Breast epithelium (tissue), 4 donors: ENCODE results near the gene SNRNP25. TPM values are rescaled to one million over a fixed set of nuclear protein-coding genes. Genes with fewer than 3 reads are reported as not detected.

Experiments used
- DNase-seq, 2 donors: peaks; one replicate each; pipeline ENCODE4 v3.0.0-alpha.2; 2019; ENCODE audit warnings: low spot score in 2 of 2
- H3K27ac ChIP-seq, 2 donors: fragments of 200-600 bp; sonication (generic) in 1 of 2; one replicate each; pipeline ENCODE4 v1.5.1; 2016 to 2019; ENCODE audit warnings: mild to moderate bottlenecking in 1 of 2
- H3K27me3 ChIP-seq, 2 donors: fragments of 200-600 bp; sonication (generic) in 1 of 2; one replicate each; pipeline versions ENCODE4 v1.5.1 to v1.6.0; 2017 to 2019; ENCODE audit warnings: control low read depth in 1 of 2, mild to moderate bottlenecking in 1 of 2
- H3K36me3 ChIP-seq: fragments of 200-600 bp; one replicate; pipeline ENCODE4 v1.5.1; 2019
- H3K4me1 ChIP-seq, 2 donors: fragments of 200-600 bp; sonication (generic); one replicate each; pipeline ENCODE4 v1.5.1; 2016 to 2019; ENCODE audit warnings: control low read depth in 1 of 2
- H3K4me3 ChIP-seq, 3 donors: fragments of 200-600 bp; sonication (generic); 1 replicate in 2 of 3; 2 replicates in 1 of 3; pipeline ENCODE4 v1.5.1; 2016 to 2019; ENCODE audit warnings: mild to moderate bottlenecking in 3 of 3, moderate library complexity in 2 of 3
- H3K9me3 ChIP-seq, 2 donors: fragments of 200-600 bp; sonication (generic) in 1 of 2; one replicate each; pipeline ENCODE4 v1.5.1; 2016 to 2019; ENCODE audit warnings: control low read depth in 1 of 2
- POLR2A ChIP-seq: fragments of 450-650 bp; IDR thresholded peaks from one replicate; pipeline ENCODE4 v1.6.1; 2016; ENCODE audit warnings: antibody characterized with exemption, mild to moderate bottlenecking, moderate library complexity
- POLR2AphosphoS5 ChIP-seq, 3 donors: sonication (generic); formaldehyde crosslinking; IDR thresholded peaks; one replicate each; pipeline ENCODE4 v1.6.1; 2017; ENCODE audit warnings: antibody characterized with exemption in 3 of 3
- intact Hi-C: fragments of 100-400 bp; cut with DNase I; formaldehyde crosslinking; loops from one replicate; pipeline ENCODE4 v1.15.1; 2023; ENCODE audit warnings: low total_unique reads
- total RNA-seq, 3 donors: library from RNA; depleted of rRNA; stranded (reverse); fragments of >200 nt; gene quantifications; one replicate each; pipeline ENCODE4 v1.1.0, GENCODE V29; 2016
- TF ChIP-seq, protein P1 (sequence below), 3 donors: fragments of 450-650 bp; IDR thresholded peaks; one replicate each; pipeline ENCODE4 v1.5.1; 2016 to 2017; ENCODE audit warnings: antibody characterized with exemption in 3 of 3, mild to moderate bottlenecking in 3 of 3, moderate library complexity in 3 of 3

Gene SNRNP25
- total RNA-seq, 3 donors from 2014 or later, result 17.4 to 23.9 (median 17.9) TPM

DNA sequence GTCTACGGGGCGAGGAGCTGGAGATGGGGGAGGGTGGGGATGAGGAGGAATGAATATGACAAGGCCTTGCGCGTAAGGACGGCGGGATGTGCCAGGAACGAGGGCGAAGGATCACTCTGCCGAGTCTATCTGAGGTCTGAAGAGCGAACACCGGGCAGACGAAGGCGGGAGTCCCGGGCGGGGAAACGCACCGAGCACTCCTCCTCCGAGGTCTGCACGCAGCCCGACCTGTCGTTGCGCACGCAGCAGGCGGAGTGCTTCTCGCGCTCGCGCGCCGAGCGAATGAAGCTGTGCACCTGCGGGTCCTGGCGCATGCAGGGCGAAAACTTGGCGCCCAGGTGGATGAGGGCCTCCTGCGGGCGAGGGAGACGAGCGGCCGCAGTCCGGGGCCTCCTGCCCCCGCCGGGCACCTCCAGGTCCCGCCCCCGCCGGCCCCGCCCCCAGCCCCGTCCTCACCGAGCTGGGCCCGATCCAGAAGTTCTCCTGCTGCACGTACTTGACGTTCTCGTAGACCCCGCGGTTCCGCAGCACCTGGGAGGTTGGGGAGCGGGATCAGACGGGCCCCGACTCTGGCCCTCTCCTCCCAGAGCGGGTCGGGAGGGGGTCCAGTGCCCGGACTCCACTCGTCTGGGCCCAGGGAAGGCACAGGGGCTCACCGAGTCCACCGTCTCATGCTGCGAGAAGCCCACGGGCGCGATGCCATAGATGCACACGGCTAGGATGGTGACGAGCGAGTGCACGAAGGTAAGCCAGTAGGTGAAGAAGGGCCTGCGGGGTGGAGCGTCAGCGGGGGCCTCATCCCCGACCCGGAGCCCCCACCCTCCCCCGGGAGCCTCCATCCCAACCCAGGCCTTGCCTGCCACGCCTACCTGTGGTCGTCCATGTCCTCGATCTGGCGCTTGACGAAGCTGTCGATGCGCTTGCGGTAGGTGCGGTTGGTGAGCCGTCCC, 7.6 kb downstream of the SNRNP25 start:
- no peak overlapping the region for H3K4me3 ChIP-seq
- intact Hi-C loops, result no loop called here
- peaks cover 12% of the 10 kb centered on the region for H3K36me3 ChIP-seq
- DNase-seq, result no peak
- TF ChIP-seq POLR2AphosphoS5 (IDR thresholded peaks at IDR 0.05), result no peak
- TF ChIP-seq, protein P1, sequence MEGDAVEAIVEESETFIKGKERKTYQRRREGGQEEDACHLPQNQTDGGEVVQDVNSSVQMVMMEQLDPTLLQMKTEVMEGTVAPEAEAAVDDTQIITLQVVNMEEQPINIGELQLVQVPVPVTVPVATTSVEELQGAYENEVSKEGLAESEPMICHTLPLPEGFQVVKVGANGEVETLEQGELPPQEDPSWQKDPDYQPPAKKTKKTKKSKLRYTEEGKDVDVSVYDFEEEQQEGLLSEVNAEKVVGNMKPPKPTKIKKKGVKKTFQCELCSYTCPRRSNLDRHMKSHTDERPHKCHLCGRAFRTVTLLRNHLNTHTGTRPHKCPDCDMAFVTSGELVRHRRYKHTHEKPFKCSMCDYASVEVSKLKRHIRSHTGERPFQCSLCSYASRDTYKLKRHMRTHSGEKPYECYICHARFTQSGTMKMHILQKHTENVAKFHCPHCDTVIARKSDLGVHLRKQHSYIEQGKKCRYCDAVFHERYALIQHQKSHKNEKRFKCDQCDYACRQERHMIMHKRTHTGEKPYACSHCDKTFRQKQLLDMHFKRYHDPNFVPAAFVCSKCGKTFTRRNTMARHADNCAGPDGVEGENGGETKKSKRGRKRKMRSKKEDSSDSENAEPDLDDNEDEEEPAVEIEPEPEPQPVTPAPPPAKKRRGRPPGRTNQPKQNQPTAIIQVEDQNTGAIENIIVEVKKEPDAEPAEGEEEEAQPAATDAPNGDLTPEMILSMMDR (IDR thresholded peaks at IDR 0.05), result no peak
- TF ChIP-seq POLR2A, result no peak
- peaks cover 0 to 6% of the 10 kb centered on the region in 2 donors for H3K4me1 ChIP-seq
- H3K9me3 ChIP-seq, result no peaks in the 10 kb centered on the region
- H3K27me3 ChIP-seq, result no peaks in the 10 kb centered on the region
- H3K27ac ChIP-seq, result no peak overlapping the region

GRCh38 chr16:61879-62281, 8.3 kb downstream of the SNRNP25 start:
- H3K4me1 ChIP-seq, result peaks cover 0 to 6% of the 10 kb centered on the region in 2 donors
- intact Hi-C loops, result no loop called here
- H3K27ac ChIP-seq, result no peak overlapping the region
- H3K27me3 ChIP-seq, result no peaks in the 10 kb centered on the region
- peaks cover 12% of the 10 kb centered on the region for H3K36me3 ChIP-seq
- no peak overlapping the region for H3K4me3 ChIP-seq
- no peak for DNase-seq
- TF ChIP-seq, protein P1 (IDR thresholded peaks at IDR 0.05), result no peak
- no peak for TF ChIP-seq POLR2AphosphoS5 (IDR thresholded peaks at IDR 0.05)
- TF ChIP-seq POLR2A, result no peak
- no peaks in the 10 kb centered on the region for H3K9me3 ChIP-seq

DNA sequence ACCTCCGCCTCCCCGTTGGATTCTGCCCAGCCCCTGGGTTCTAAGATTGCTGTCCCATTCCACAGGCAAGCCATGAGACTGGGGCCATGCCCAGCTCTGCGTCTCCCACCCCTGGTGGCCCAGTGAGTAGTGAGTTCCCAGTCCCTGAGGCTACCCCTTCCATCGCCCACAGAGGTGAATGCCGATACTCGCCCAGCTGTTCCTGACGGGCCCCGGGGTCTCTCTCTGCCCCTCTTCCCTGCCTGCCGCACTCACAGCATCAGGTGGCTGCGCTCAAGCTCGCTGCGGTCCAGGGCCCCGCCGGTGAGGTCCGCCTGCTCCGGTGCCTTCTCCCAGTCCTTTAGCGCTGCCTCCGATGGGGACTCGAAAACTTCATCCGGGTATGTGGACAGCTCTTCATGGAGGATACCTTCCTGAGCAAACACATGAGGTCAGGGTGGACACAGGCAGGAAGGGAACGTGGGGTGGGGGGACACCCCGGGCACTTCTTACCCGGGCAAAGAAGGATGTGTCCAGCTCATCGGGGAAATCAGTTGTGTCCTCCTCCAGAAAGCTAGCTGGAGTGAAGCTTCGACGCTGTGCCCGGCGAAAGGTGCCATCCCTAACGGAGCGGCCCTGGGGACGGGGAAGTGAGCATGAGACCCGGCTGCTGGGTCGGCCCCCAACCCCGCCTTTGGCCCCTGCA, 8.8 kb downstream of the SNRNP25 start:
- DNase-seq, result no peak
- H3K9me3 ChIP-seq, result no peaks in the 10 kb centered on the region
- H3K27ac ChIP-seq, result no peak overlapping the region
- TF ChIP-seq POLR2AphosphoS5 (IDR thresholded peaks at IDR 0.05), result no peak
- TF ChIP-seq, protein P1 (IDR thresholded peaks at IDR 0.05), result no peak
- TF ChIP-seq POLR2A, result no peak
- H3K27me3 ChIP-seq, result no peaks in the 10 kb centered on the region
- no peak overlapping the region for H3K4me3 ChIP-seq
- H3K36me3 ChIP-seq, result peaks cover 12% of the 10 kb centered on the region
- peaks cover 1 to 6% of the 10 kb centered on the region in 2 donors for H3K4me1 ChIP-seq
- intact Hi-C loops, result no loop called here

GRCh38 chr16:62968-63391, 9.4 kb downstream of the SNRNP25 start:
- H3K9me3 ChIP-seq, result no peaks in the 10 kb centered on the region
- TF ChIP-seq POLR2AphosphoS5 (IDR thresholded peaks at IDR 0.05), result no peak
- no peak for TF ChIP-seq POLR2A
- TF ChIP-seq, protein P1 (IDR thresholded peaks at IDR 0.05), result no peak
- peaks cover 6% of the 10 kb centered on the region in 2 donors for H3K4me1 ChIP-seq
- DNase-seq, result no peak
- intact Hi-C loops, result no loop called here
- H3K4me3 ChIP-seq, result no peak overlapping the region
- peak overlapping the region in 1 of 2 donors; percentile 43 for H3K27ac ChIP-seq
- no peaks in the 10 kb centered on the region for H3K27me3 ChIP-seq
- peaks cover 12% of the 10 kb centered on the region for H3K36me3 ChIP-seq

DNA sequence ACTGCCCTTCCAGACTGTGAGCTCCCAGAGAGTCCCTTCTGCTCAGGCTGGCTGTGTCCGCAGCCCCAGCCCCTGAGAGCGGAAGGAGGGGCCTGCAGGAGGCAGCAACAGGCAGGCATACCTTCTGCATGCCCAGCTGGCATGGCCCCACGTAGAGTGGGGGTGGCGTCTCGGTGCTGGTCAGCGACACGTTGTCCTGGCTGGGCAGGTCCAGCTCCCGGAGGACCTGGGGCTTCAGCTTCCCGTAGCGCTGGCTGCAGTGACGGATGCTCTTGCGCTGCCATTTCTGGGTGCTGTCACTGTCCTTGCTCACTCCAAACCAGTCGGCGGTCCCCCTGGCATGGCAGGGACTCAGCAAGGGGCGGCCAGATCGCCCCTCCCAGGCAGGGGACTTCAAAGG, 9.8 kb downstream of the SNRNP25 start:
- Histone ChIP-seq H3K27me3 (no peaks in the 10 kb centered on the region), H3K4me3 (no peak overlapping the region), H3K4me1 (peaks cover 9 to 11% of the 10 kb centered on the region in 2 donors), H3K36me3 (peaks cover 10% of the 10 kb centered on the region), H3K27ac (peak overlapping the region in 1 of 2 donors; percentile 43), H3K9me3 (no peaks in the 10 kb centered on the region)
- no peak for DNase-seq
- intact Hi-C loops, result no loop called here
- TF ChIP-seq POLR2AphosphoS5 (IDR thresholded peaks at IDR 0.05), result no peak
- TF ChIP-seq, protein P1 (IDR thresholded peaks at IDR 0.05), result no peak
- TF ChIP-seq POLR2A, result no peak
